GM19372 (cell line): ENCODE measurements around the gene SORL1.
"Not testable (repeated sequence)": the region's sequence is repeated elsewhere in the genome, so short reads cannot be mapped to it uniquely, and the experiment has no call there.

Experiments used
- ATAC-seq: cut with Tn5 transposase; IDR thresholded peaks from one replicate; pipeline ENCODE4 v1.9.1; 2021; ENCODE audit warnings: mild to moderate bottlenecking, low read depth, moderate library complexity; ENCODE audit not compliant: unreplicated experiment

The SORL1 gene, protein sequence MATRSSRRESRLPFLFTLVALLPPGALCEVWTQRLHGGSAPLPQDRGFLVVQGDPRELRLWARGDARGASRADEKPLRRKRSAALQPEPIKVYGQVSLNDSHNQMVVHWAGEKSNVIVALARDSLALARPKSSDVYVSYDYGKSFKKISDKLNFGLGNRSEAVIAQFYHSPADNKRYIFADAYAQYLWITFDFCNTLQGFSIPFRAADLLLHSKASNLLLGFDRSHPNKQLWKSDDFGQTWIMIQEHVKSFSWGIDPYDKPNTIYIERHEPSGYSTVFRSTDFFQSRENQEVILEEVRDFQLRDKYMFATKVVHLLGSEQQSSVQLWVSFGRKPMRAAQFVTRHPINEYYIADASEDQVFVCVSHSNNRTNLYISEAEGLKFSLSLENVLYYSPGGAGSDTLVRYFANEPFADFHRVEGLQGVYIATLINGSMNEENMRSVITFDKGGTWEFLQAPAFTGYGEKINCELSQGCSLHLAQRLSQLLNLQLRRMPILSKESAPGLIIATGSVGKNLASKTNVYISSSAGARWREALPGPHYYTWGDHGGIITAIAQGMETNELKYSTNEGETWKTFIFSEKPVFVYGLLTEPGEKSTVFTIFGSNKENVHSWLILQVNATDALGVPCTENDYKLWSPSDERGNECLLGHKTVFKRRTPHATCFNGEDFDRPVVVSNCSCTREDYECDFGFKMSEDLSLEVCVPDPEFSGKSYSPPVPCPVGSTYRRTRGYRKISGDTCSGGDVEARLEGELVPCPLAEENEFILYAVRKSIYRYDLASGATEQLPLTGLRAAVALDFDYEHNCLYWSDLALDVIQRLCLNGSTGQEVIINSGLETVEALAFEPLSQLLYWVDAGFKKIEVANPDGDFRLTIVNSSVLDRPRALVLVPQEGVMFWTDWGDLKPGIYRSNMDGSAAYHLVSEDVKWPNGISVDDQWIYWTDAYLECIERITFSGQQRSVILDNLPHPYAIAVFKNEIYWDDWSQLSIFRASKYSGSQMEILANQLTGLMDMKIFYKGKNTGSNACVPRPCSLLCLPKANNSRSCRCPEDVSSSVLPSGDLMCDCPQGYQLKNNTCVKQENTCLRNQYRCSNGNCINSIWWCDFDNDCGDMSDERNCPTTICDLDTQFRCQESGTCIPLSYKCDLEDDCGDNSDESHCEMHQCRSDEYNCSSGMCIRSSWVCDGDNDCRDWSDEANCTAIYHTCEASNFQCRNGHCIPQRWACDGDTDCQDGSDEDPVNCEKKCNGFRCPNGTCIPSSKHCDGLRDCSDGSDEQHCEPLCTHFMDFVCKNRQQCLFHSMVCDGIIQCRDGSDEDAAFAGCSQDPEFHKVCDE (N-terminal part only)

DNA sequence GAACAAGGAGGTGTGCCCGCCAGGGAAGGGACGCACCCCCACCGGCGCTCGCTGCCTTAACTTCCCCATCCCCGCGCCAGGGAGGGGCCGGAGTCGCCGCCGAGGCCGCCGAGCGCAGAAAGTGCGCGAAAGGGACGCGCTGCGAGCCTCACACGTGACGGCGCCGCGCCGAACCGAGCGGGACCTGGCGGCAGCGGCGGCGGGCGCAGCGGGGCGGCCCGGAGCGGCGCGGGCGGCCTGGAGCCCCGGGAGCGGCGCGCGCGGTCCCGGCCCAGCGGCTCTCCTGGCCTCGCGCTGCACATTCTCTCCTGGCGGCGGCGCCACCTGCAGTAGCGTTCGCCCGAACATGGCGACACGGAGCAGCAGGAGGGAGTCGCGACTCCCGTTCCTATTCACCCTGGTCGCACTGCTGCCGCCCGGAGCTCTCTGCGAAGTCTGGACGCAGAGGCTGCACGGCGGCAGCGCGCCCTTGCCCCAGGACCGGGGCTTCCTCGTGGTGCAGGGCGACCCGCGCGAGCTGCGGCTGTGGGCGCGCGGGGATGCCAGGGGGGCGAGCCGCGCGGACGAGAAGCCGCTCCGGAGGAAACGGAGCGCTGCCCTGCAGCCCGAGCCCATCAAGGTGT lies at the start of gene SORL1:
Gene SORL1 (plus strand): TSS at position 329 of the 623 bp plus-strand sequence. CDS start 18 bp downstream, at position 347.
- ATAC-seq = peak; percentile 46

DNA sequence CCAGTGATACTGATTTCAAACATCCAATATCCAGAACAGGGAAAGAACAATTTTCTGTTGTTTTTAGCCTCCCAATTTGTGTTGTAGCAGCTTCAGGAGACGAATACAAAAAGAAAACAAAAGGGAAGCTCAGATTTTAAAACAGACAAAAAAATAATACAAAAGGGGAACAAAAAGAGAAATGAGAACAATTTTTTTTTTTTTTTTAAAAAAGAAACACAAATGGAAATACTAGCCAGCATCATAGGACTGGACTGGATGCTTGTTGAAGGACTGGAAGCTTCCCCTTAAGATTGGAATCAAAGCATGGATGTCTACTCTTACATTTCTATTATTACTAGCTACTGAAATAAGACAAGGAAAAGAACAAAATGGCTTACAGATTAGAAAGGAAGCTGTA lies 46.5 kb upstream of the SORL1 start:
- ATAC-seq = no peak

DNA sequence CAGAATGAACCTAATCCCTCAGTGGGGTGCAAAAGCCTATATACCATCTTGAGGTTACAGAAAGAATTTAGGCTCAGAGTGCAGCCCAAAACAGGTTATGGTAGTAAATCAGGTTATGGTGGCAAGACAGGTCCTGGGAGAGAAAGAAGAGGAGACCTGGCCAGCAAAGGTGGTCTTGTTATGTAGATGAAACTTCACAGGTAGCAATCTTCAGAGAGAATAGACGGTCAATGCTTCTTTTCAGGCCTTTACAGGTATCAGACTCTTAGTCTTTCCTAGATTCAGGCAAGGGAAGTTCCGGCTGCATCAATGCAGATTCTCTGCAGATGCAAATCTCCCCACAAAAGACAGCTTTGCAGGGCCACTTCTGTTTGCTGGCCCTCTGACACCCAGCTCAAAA lies 45.8 kb upstream of the SORL1 start:
- ATAC-seq = no peak

DNA sequence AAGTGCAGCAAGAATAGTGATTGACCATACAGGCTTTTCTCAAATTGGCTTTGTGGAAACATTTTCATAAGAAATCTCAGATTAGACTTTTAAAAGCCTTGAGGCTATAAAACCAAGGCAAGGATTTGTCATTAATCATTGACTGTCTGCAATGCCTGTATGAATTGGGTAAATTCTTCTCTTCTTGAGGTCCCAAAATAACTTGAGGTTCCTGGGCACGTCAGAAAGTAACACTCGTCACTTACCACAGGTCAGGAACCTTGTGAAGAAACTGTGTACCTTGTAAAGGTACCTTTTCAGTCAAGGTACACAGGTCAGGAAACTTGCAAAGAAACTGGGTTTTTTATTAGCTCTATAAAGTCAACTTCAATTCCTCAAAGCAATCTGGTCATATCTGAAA lies 43.3 kb upstream of the SORL1 start:
- ATAC-seq = no peak

DNA sequence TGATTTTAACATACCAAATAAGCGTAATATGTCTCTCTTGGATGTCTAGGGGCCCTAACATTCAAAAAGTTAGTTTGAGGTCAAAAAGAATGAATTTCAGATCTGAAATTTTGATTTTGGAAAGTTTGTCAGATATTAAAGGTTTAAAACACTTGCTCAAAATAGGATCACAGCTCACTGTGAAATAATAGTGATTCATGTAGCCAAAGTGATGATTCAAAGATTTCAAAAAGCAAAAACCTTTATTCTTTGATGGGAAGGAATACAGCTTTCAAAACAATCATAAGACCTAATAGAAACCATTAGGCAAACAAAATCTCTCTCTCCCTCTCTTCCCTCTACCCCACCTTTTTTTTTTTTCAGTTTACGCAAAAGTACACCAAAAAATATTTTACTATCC lies 42.1 kb upstream of the SORL1 start:
- ATAC-seq = not testable (repeated sequence)

DNA sequence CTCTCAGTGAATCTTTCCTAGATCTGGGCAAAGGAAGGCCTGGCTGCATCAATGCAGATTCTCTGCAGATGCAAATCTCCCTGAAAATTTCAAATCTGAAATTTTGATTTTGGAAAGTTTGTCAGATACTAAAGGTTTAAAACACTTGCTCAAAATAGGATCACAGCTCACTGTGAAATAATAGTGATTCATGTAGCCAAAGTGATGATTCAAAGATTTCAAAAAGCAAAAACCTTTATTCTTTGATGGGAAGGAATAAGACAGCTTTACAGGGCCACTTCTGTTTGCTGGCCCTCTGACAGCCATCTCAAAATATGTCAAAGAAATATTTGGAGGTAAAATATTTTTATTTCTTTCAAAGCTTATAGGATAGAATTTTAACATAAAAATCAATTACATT lies 40.8 kb upstream of the SORL1 start:
- not testable (repeated sequence) for ATAC-seq

DNA sequence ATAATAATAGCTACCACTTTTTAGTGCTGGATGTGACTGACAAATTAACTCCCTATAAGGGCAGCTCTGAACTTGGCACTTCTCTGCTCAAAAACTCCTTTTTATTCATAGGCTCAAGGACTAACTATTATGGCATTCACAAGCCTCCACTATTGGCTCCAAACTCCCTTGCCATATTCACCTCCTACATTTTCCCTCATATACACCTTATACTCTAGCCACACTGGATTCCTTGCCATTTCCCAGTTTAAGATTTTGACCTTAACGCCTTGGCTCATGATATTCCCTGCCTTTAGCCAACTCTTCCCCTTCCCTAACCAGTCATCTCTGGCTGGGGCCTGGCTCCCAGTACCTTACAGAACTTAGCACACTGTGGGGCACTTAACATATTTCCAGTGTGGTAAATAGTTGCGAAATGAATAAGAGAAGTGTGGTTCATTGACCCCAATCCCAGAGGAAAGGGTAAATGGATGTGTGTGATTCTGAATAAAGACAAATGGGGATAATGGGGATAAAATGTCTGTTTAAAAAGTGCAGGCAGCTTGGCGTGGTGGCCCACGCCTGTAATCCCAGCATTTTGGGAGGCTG lies 40.0 kb upstream of the SORL1 start:
- no peak for ATAC-seq

DNA sequence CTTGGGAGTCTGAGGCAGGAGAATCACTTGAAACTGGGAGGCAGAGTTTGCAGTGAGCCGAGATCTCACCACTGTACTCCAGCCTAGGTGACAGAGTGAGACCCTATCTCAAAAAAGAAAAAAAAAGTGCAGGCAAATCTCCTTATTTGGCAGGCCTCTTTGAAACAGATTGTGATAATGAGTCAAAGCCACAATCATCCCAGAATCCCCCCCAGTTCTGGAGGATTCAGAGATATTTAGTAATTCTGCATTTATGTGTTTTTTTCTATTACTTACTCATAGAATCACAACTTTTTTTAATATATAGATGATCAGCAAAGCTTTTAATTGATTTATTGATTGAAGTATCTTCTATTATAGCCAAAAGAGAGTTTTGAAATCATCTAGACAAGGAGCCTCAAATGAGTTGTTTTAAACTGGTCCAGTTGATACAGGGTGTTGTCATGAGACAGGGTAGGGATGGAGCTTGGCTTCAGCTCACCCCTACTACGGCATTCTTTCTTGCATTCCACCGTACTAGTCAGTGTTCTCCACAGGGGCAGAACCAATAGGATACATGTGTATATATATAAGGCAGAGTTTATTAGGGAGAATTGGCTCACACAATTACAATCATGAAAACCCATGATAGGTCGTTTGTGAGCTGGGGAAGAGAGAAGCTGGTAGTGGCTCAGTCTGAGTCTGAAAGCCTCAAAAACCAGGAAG lies 39.3 kb upstream of the SORL1 start:
- no peak for ATAC-seq

DNA sequence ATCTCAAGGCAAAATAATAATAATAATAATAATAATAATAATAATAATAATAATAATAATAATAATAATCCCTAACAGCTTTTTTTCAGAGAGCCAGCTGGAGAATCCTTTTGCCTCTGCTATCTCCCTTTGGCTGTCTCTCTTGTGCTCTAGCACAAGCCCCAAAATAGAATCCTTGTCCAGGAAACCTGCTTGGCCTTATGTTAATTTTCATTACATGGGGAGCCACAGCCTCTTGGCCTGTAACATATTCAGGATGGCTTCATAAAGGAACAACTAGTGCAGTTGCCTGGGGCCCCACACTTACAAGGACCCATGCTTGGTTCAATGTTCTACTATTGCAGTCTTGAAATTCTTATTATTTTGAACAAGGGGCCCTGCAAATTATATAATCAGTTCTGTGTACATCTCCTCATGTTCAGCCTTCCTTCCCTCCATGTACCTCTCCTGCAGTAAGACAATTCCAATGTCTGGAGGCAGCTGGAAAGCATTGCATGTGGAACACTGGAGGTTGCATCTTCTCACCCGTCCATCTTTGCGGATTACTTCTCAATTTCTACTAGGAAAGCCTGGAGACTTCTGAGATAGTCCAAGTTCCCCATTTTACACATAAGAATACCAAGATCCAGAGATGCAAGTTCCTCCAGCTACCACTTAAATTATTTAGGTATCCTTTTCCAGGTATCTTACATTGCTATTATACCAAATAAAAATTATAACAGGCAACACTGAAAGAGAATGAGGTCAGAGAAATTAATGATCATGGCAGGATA lies 37.8 kb upstream of the SORL1 start:
- no peak for ATAC-seq

DNA sequence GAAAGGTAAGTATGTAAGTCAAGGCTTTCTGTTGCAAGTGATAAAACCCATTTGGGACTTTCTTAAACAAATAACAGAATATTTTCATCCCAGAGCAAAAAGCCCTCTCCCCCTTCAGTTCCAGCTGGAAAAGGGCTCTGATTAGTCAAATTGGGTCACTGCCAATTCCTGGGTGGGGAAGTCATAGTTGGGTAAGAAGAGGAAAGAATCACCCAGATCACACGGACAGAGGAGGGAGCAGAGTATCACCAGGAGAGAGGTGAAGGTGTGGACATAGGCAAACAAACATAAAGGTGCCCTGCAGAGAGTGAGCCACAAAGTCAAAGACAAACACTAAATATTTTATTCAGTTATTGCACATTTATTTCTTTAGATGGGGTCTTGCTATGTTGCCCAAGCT lies 36.3 kb upstream of the SORL1 start:
- no peak for ATAC-seq

DNA sequence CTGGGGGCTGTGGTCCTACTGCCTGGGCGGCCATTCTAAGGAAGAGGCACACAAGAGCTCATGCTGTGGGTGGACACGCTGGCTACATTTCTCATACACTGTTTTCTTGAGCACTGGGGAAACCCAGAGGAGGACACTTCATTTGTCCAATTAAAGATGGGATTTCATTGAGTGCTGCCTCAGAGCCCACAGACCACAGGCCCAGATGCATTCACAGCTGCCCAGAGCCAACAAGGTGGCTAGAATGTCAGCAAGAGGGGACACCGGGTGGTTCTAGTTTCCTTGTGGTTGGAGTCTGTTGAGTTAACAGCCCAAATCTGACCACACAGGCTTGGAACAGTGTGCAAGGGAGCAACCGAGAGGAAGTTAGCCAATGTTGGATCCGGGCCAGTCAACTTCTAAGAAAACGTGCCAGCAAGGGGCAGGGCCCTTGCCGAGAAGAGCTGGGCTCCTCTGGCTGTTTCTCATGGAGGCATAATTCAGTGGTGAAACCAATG lies 35.0 kb upstream of the SORL1 start:
- ATAC-seq = peak; percentile 62

DNA sequence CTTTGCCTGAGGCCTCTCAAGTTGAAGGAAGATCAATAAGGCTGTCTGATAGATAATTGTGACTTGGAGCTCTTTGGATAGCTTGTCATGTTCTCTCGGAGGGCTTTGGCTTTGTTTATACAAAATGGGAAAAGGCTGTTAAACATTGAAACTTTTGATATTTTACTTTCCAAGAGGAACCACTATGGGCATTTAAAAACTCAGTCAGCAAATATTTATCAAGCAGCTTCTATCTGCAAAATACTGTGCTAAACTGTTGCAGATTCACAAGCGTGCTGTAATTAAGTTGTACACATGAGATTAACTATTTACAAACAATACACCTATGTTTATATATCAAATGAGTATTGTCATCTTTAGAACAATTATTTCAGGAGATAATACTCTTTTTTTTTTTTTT lies 34.5 kb upstream of the SORL1 start:
- ATAC-seq = no peak

DNA sequence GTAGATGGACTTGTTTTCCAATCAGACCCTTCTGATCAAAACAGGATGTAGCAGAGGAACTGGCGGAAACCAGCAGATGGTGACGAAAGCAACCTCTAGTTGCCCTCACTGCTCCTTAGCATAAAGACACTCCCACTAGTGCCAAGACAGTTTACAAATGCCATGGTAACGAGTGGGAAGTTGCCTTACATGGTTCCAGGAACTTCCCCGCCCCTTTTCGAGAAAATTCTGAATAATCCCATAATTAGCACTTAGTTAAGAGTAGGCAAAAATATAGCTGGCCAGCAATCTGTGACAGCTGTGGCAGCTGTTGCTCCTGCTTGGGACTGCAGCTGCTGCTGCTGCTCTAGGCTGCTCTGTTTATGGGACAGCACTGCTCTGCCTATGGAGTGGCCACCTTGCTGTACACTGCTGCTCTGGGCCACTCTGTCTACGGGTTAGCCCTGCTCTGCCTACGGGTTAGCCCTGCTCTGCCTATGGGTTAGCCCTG lies 33.4 kb upstream of the SORL1 start:
- ATAC-seq = no peak

DNA sequence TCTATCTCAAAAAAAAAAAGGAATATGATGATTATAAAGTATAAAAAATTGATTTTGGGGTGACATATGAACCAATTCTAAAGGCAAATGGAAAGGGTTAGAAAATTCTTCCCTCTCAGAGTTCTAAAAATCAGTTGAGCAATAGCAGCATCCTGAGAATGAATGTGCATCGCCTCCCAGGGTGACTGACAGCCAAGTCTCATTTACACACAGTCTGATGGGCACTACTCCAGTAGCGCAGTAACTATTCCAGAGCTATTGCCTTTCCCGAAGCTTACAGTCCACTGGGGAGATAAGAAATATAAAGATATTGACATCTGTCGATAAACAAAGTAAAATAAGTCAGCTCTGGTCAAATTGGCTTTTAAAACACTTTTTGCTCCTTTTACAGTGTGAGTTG lies 32.3 kb upstream of the SORL1 start:
- ATAC-seq = no peak

DNA sequence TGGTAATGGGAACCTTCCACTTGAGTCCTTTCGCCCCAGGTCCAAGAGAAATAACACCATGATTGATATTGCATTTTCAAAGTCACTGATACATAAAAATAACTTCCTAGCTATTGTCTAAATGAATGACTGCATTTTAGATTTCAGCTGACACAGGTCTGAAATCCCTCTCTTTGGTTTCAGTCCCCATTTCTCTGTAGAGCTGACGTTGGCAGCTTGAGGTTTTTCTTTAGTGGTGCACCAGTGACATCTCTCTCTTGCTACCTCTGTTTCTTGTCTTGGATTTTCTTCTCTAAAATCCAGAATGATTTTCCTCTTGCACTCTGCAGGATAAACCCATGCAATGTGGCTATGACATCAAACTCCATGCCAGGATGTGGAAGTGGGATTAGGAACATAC lies 31.7 kb upstream of the SORL1 start:
- no peak for ATAC-seq

DNA sequence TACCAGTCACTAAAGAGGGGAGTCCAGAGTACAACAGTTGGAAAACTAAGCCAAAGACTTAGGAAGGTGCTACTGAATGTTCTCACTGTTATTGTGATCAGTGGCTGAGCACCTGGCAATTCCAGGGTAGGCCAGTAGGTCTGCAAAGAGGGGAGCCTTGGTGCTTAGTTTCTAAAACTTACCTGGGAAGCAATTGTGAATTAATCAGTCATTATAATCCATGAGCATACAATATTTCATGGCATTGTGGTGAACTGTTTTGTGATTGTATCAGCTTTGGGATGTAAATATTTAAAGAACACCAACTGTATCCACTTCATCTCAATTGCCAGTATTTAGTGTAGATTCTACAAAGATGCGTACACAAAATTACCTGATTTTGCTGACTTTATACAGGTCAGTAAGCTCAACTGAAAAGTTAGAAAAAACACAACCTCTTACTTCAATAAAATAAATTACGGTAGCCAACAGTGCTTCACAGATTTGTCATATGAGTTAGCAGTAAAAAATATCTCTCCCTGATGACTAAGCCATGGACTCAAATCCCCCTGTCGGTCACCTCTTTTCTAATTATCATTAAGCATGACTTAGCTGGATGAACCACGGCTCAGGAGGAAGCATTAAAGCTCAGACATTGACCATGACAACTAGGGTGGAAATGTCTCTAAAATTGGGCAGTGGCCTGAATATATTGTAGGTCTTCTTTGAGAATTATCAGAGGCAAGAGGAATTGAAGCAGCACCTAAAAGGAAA lies 30.8 kb upstream of the SORL1 start:
- no peak for ATAC-seq

DNA sequence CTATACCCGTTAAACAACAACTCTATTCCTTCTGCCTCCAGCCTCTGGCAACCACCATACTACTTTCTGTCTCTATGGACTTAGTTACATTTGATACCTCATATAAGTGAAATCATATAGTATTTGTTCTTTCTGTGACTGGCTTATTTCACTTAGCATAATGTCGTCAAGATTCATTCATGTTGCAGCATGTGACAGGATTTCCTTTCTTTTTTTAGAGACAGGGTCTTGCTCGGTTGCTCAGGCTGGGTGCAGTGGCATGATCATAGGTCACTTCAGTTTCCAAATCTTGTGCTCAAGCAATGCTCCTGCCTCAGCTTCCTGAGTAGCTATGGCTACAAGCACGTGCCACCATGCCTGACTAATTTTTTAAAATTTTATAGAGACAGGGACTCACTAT lies 29.4 kb upstream of the SORL1 start:
- no peak for ATAC-seq

DNA sequence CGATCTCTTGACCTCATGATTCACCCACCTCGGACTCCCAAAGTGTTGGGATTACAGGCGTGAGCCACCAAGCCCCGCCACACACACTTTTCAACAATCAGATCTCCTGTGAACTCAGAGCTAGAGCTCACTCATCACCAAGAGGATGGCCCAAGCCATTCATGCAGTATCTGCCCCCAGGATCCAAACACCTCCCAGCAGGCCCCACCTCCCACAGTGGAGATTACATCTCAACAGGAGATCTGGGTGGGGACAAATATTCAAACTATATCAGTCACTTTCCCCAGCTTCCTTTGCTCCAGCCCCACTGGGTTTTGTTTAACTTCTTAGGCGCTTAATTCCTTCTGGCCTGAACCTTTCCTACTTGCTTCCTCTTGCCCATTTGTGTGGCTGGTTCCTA lies 26.3 kb upstream of the SORL1 start:
- ATAC-seq = no peak
